HG03175 (cell line): ENCODE data around the gene COX6B1.
"Not testable (repeated sequence)": the region's sequence is repeated elsewhere in the genome, so short reads cannot be mapped to it uniquely, and the experiment has no call there.

Source experiments
- ATAC-seq: cut with Tn5 transposase; IDR thresholded peaks from one replicate; pipeline ENCODE4 v1.9.1; 2021; ENCODE audit warnings: mild to moderate bottlenecking, moderate library complexity; ENCODE audit not compliant: unreplicated experiment

The COX6B1 gene, protein sequence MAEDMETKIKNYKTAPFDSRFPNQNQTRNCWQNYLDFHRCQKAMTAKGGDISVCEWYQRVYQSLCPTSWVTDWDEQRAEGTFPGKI

GRCh38 chr19:35648017-35648961 is at the start of gene COX6B1:
COX6B1 (plus strand) TSS chr19:35648323; CDS start chr19:35651244, 2,921 bp downstream.
- peak; percentile 63 for ATAC-seq

DNA sequence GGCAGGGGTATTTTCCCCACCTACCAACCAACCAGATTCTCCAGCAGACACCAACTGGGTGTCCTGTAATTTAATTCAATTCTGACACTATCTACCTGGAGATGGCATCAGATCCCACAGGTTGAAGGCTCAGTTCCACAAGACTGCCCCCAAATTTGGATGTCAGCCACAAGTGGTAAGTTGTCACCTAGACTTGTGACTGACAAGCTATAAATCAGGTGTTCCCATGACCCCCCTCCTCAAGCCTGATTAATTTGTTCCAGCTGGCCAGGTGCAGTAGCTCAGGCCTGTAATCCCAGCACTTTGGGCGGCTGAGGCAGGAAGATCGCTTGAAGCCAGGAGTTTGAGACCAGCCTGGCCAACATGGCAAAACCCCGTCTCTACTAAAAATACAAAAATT is 46.2 kb upstream of the COX6B1 start:
- ATAC-seq, result no peak

- not testable (repeated sequence) for ATAC-seq
Measured at GRCh38 chr19:35604436-35604835, 43.7 kb upstream of the COX6B1 start.

- not testable (repeated sequence) for ATAC-seq
Measured at GRCh38 chr19:35607170-35607569, 41.0 kb upstream of the COX6B1 start.

DNA sequence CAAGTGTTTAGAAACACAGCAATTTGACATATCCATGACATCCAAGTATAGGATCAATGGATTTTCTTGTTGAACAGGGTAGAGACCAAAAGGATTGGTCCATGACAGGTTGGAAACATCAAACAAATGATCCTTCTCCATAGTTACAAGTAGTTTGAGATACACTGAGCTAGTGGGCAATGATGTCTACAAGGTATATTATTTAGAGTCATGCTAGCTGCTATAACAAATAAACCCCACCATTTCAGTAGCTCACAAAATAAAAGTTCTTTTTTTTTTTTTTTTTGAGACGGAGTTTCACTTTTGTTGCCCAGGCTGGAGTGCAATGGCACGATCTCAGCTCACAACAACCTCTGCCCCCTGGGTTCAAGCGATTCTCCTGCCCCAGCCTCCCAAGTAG is 40.5 kb upstream of the COX6B1 start:
- no peak for ATAC-seq

DNA sequence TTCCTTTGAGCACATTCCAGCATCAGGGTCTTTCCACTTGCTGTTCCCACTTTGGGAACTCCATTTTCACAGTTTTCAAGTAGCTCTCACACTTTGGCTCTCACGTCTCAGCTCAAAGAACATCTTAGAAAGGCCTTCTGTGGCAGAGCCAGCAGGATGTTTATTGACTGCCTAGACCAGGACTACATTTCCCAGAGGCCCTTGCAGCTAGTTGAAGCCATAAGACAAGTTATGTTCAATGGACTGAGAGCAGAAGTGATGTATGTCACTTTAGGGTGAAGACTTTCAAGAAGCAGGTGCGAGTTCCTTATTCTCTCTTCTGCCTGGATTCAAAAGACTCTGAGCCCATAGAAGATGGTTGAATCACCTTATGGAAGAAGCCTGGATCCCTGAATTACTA is 39.9 kb upstream of the COX6B1 start:
- ATAC-seq, result no peak

DNA sequence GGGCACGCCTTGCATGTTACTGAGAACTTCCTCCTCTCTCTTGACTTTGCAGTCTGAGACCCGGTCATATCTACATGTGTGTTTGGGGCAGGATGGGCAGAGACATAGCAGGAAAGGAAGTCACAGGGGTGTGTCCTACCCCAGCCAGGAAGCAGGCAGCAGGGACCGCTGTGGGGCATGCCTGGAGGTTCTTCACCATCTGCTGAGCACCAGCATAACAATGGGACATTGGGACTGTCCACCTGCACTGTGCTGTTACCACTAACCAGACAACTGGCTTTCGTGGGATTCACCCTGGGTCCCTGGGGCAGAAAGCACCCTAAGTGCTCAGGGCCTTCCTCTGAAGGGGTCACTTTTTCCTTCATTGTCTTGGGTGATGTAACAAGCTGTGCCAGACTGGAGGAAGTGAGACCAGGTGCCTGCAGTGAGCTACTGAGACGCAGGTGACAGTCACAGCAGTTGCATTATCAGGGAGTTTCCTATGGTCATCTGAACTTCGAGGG is 38.2 kb upstream of the COX6B1 start:
- no peak for ATAC-seq

DNA sequence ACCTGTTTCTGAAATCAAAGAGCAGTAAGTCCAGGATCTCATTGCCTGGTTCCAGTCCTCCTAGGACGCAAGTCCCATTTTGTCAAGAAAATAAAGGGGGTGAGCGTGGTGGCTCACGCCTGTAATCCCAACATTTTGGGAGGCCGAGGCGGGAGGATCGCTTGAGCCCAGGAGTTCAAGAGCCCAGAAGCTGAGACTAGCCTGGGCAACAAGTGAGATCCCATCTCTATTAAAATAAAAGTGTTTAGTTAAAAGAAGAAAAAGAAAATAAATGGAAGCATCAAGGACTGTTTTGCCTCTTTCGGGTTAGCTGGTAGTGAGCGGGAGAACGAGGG is 35.9 kb upstream of the COX6B1 start:
- ATAC-seq, result no peak

- peak; percentile 80 for ATAC-seq
Measured at GRCh38 chr19:35612559-35613321, 35.4 kb upstream of the COX6B1 start, which contains the start of gene HAUS5. HAUS5 (plus strand) TSS chr19:35612735; CDS start chr19:35612795, 60 bp downstream.

- no peak for ATAC-seq
Measured at GRCh38 chr19:35613574-35613973, 34.5 kb upstream of the COX6B1 start.

GRCh38 chr19:35615036-35615435 is 33.1 kb upstream of the COX6B1 start:
- no peak for ATAC-seq

DNA sequence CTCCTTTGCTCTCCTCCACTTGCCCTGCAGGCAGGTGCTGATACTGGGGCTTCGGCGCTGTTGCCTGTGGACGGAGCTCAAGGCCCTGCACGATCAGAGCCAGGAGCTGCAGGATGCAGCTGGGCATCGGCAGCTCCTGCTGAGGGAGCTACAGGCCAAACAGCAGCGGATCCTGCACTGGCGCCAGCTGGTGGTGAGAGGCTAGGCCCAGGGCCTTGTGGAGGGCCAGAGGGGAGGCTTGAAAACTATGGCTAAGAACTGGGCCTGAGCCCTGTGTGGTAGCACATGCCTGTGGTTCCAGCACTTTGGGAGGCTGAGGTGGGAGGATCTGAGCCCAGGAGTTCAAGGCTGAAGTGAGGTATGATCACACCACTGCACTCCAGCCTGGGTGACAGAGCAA is 29.3 kb upstream of the COX6B1 start:
- ATAC-seq, result no peak

GRCh38 chr19:35619290-35619923 is 28.7 kb upstream of the COX6B1 start:
- ATAC-seq, result no peak

GRCh38 chr19:35620001-35620400 is 28.1 kb upstream of the COX6B1 start:
- no peak for ATAC-seq

DNA sequence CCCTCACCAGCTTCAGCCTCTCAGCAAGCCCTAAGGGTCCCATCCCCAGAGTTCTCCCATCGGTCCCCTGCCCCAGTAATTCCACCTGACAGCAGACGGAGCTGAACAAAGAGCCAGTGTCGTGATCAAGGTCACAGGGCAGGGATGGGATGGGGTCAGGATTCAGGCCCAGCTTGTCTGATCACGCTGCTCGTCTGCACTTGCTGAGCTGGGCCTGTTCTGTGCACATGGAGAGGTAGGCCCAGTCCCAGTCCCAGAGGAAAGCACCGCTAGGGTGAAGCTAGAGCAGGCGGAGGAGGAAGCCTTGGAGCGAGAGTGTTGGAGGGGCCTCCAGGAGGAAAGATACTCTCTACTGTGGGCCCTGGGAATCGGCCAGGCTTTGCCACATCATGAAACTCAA is 26.4 kb upstream of the COX6B1 start:
- no peak for ATAC-seq

GRCh38 chr19:35622750-35623149 is 25.4 kb upstream of the COX6B1 start:
- ATAC-seq, result no peak

DNA sequence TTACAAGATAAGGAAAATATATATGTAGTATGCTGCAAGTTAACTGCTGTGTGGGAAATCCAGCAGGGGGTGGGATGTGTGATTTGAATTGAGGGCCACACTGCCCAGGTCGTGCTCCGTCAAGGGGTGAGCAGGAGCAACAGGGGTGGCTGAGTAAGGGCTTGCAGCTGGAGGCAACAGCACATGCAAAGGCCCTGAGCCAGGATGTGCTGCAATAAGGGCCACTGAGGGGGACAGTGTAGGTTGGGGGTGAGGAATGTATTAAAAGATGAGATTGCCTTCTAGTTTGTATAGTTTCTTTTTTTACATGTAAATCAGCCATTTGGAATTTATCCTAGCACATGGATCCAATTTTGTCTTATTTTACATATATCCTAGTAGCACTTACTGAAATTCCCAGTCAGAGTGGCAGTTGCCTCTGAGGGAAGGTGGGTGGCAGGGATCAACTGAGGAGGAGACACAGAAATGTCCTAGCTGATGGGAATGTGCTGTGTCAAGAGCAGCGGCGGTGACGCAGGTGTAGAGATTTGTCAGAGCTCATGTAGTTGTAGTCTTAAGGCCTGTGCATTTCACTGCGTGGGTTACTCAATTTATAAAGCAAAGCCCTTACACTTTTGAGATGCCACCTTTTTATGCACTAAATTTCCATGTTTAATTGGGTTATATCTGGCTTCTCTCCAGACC is 24.7 kb upstream of the COX6B1 start:
- ATAC-seq, result no peak

DNA sequence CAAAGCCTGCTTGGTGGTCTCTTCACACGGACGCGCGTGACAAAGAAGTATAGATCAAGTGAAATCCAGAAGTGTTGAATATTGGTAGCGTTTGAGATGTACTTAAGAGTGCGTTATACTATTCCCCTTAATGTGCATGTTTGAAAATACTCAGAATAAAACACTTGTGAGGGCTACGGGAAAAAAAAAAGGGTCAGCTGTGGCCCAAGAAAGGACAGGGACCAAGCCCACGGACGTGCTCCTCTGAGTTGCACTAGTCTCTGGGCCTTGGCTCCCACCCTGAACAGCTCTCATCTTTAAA is 19.9 kb upstream of the COX6B1 start:
- ATAC-seq, result no peak

GRCh38 chr19:35628565-35629331 is 19.4 kb upstream of the COX6B1 start, which contains the start of gene RBM42:
RBM42 (plus strand) TSS chr19:35629036; CDS start chr19:35629154, 118 bp downstream.
- peak; percentile 98 for ATAC-seq

DNA sequence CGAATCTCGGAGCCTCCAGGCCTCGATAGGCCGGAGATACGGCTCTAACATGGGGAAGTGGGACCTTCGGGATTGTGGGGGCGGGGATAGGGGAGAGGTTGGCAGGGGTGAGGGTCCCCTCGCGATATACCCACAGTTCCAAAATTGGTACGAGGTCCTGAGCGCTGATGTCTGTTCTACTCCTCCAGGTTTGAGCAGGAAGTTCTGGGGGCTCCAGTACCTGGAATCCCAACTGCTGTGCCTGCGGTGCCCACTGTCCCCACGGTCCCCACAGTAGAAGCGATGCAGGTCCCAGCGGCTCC is 18.8 kb upstream of the COX6B1 start:
- ATAC-seq, result no peak
